ENCODE results near the gene SLC12A7. TPM values are rescaled to one million over a fixed set of nuclear protein-coding genes. Genes with fewer than 3 reads are reported as not detected.
"Not testable (repeated sequence)": the region's sequence is repeated elsewhere in the genome, so short reads cannot be mapped to it uniquely, and the experiment has no call there.

SLC12A7 gene
- total RNA-seq, 1 donor: 3.4 TPM

DNA sequence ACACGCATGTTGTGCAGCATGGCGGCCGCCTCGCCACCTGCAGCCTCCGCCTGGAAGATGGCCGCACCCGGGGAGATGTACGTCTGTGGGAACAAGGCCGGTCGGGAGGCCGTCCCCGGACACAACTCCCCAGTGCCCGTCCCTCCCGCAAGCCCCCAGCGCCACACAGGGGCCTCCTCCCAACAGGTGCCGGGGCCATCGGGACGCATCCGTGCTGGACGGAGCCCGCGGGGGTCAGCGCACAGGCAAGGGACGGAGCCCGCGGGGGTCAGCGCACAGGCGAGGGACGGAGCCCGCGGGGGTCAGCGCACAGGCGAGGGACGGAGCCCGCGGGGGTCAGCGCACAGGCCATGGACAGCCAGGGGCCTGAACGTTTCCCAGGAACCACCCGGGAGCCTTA, 26.5 kb downstream of the SLC12A7 start:
- no peak overlapping the region for H3K4me3 ChIP-seq (ENCODE audit: low read depth, low read length)
- DNase-seq (ENCODE audit: low read depth): no peak
- TF ChIP-seq, protein P1, sequence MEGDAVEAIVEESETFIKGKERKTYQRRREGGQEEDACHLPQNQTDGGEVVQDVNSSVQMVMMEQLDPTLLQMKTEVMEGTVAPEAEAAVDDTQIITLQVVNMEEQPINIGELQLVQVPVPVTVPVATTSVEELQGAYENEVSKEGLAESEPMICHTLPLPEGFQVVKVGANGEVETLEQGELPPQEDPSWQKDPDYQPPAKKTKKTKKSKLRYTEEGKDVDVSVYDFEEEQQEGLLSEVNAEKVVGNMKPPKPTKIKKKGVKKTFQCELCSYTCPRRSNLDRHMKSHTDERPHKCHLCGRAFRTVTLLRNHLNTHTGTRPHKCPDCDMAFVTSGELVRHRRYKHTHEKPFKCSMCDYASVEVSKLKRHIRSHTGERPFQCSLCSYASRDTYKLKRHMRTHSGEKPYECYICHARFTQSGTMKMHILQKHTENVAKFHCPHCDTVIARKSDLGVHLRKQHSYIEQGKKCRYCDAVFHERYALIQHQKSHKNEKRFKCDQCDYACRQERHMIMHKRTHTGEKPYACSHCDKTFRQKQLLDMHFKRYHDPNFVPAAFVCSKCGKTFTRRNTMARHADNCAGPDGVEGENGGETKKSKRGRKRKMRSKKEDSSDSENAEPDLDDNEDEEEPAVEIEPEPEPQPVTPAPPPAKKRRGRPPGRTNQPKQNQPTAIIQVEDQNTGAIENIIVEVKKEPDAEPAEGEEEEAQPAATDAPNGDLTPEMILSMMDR (IDR thresholded peaks at IDR 0.05; ENCODE audit: insufficient read depth, low read length): no peak

DNA sequence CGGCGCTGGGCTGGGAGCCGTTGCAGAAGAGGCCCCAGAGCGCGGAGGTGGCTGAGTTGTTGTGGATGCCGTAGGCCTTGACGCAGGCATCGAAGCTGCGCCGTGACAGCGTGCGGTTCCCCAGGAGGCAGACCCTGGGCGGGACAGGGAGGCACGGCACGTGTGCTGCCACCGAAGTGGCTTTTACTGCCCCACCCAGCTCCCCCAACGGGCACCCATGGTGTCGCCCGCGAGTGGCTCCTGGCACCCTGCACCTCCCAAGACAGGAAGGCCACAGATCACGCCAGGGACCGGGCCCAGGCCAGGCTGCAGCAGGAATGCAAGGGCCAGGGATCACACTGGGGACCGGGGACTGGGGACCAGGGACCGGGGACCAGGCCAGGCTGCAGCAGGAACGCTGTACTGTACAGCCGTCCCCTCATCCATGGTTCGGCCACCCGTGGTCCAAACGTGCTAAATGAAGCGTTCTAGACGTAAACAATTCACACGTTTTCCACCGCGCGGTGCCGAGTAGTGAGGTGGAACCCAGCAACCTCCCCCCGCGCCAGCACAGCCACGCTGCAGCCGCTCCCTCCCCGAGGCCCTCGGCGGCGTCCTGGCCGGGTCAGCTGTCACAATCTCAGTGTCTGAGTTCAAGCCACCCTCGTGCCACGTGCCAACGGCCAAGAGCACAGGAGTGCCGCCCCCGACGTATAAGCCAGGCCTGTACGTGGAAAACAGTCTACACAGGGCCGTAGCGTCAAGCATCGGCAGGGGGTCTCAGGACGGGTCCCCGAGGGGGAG, 27.8 kb downstream of the SLC12A7 start:
- H3K4me3 ChIP-seq (ENCODE audit: low read depth, low read length): no peak overlapping the region
- TF ChIP-seq, protein P1 (IDR thresholded peaks at IDR 0.05; ENCODE audit: insufficient read depth, low read length): no peak
- DNase-seq (ENCODE audit: low read depth): no peak

DNA sequence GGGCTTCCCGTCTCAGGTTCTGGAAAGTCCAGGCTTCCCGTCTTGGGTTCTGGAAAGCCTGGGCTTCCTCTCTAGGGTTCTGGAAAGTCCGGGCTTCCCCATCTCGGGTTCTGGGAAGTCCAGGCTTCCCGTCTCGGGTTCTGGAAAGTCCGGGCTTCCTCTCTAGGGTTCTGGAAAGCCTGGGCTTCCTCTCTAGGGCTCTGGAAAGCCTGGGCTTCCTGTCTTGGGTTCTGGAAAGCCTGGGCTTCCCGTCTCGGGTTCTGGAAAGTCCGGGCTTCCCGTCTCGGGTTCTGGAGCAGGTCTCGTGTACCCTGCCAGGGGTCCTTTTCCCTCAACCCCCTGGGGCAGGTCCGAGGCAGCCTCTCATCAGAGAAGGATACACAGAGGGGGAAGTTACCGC, 28.8 kb downstream of the SLC12A7 start:
- DNase-seq (ENCODE audit: low read depth); H3K4me3 ChIP-seq (ENCODE audit: low read depth, low read length): not testable (repeated sequence)

DNA sequence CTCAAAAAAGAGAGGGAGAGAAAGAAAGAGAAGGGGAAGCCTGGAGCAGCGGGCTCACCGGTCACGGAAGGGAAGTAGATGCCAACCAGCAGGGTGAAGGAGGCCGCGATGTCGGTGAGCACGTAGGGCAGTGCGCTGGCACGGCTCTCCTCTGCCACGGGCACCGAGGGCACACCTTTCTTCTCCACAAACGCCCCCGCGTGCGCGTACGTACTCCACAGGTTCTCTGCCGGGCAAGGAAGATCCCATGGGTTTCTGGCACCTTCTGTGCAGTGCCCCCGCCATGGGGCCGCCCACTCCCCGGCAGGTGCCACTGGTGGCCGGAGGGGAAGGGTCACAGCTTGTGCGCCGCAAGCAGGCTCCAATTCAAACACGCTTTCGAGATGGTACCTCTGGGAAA, 30.3 kb downstream of the SLC12A7 start:
- no peak overlapping the region for H3K4me3 ChIP-seq (ENCODE audit: low read depth, low read length)
- TF ChIP-seq, protein P1 (IDR thresholded peaks at IDR 0.05; ENCODE audit: insufficient read depth, low read length): no peak
- no peak for DNase-seq (ENCODE audit: low read depth)

DNA sequence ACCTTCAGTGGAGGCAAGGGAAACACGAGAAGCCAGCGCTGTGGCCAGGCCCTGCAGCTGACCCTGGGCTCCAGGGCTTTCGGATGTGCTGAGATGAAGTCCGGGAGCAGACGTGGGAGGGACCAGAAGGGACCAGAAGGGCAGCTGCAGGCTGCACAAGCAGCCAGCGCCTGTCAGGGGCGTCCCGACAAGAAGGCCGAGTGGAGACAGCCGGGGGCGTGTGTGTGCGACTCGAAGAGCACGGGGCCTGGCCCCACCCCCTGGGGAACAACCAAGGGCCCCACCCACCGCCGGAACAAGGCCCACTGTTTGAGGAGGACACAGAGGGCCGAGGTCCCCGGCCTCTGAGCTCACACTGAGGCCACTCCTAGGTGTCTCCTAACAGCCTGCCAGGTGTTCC, 31.4 kb downstream of the SLC12A7 start:
- DNase-seq (ENCODE audit: low read depth): no peak
- H3K4me3 ChIP-seq (ENCODE audit: low read depth, low read length): no peak overlapping the region
- TF ChIP-seq, protein P1 (IDR thresholded peaks at IDR 0.05; ENCODE audit: insufficient read depth, low read length): no peak

DNA sequence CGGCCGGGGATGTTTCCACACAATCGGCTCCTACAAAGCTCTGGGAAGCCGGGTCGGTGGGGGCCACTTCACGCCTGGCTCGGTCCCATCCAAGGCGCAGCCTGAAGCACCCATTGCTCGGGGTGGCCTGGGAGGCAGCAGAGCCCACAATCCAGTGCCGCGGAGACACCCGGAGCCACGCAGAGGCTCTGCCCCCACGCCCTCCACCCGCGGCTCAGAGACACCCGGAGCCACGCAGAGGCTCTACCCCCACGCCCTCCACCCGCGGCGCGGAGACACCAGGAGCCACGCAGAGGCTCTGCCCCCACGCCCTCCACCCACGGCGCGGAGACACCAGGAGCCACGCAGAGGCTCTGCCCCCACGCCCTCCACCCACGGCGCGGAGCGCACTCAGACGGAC, 31.9 kb downstream of the SLC12A7 start:
- H3K4me3 ChIP-seq (ENCODE audit: low read depth, low read length): no peak overlapping the region

DNA sequence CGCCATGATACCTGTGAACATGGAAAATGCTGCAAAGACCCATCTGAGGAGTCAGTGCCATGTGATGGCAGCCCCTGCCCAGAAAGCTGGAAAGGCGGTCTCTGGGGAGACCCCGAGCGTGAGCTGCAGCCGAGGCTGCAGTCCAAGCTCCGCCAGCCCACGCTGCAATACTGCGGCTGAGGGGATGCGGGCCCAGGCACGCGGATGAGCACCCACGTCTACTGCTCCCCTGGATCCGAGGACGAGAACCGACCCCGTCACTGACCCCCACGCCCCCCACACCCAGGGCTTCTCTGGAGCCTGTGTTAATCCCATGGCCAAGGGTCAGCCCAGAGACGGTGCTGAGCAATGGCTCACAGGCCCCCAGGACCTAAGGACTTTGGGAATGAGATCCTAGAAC, 32.4 kb downstream of the SLC12A7 start:
- H3K4me3 ChIP-seq (ENCODE audit: low read depth, low read length): no peak overlapping the region
- no peak for DNase-seq (ENCODE audit: low read depth)
- TF ChIP-seq, protein P1 (IDR thresholded peaks at IDR 0.05; ENCODE audit: insufficient read depth, low read length): no peak

More for the DNA sequence above, 31.9 kb downstream of the SLC12A7 start:
- no peak for DNase-seq (ENCODE audit: low read depth)
- TF ChIP-seq, protein P1 (IDR thresholded peaks at IDR 0.05; ENCODE audit: insufficient read depth, low read length): no peak

All from fibroblast of the aortic adventitia (primary cell).